ENCODE measurements around the gene LTBP3. TPM values are rescaled to one million over a fixed set of nuclear protein-coding genes. Genes with fewer than 3 reads are reported as not detected.

LTBP3 gene
- total and polyA plus RNA-seq, 2 of the 13 experiments (the other 11 are each of a cell fraction or from before 2014, with no cell fraction given), result 12.2 to 68.1 TPM

- TF ChIP-seq XRCC5 (optimal IDR thresholded peaks at IDR 0.05; ENCODE audit: low read length) (no peak), ZNF556 (CRISPR knock-in tag; IDR thresholded peaks at IDR 0.05; ENCODE audit: borderline replicate concordance) (no peak; the same call in 1 of the 2 replicates), ZBTB1 (CRISPR knock-in tag; IDR thresholded peaks at IDR 0.05; ENCODE audit: borderline replicate concordance) (no peak), ZNF292 (CRISPR knock-in tag; IDR thresholded peaks at IDR 0.05; ENCODE audit: borderline replicate concordance, low read depth) (no peak), SP4 (CRISPR knock-in tag; IDR thresholded peaks at IDR 0.05) (no peak), ZNF205 (CRISPR knock-in tag; IDR thresholded peaks at IDR 0.05) (no peak), GTF2F1 (IDR thresholded peaks at IDR 0.05; ENCODE audit: low read length) (no peak), ZNF674 (CRISPR knock-in tag; IDR thresholded peaks at IDR 0.05; ENCODE audit: low read depth) (no peak), ZNF446 (CRISPR knock-in tag; IDR thresholded peaks at IDR 0.05) (no peak), ZSCAN22 (CRISPR knock-in tag; IDR thresholded peaks at IDR 0.05) (no peak), HMG20B (CRISPR knock-in tag; conservative IDR thresholded peaks at IDR 0.05) (no peak), ZFP36L1 (CRISPR knock-in tag; IDR thresholded peaks at IDR 0.05) (no peak), NFATC3 (CRISPR knock-in tag; IDR thresholded peaks at IDR 0.05) (no peak), SNAPC2 (CRISPR knock-in tag; IDR thresholded peaks at IDR 0.05) (0 out of 2 replicates have a peak, but pooled peaks have one; percentile 35), DBP (CRISPR knock-in tag; IDR thresholded peaks at IDR 0.05; ENCODE audit: not compliant biosample characterization) (no peak), KDM5A (IDR thresholded peaks at IDR 0.05; ENCODE audit: borderline replicate concordance, low read length) (no peak), HIC2 (CRISPR knock-in tag; IDR thresholded peaks at IDR 0.05; ENCODE audit: low read depth) (no peak), MAX (IDR thresholded peaks at IDR 0.05) (peak; percentile 51; the same call in 1 of the 2 replicates), NR2F2 (IDR thresholded peaks at IDR 0.05; ENCODE audit: borderline replicate concordance, low read depth) (peak; percentile 66; the same call in 1 of the 2 replicates), TBP (CRISPR knock-in tag; IDR thresholded peaks at IDR 0.05) (no peak), ELF4 (CRISPR knock-in tag; IDR thresholded peaks at IDR 0.05; ENCODE audit: borderline replicate concordance) (no peak; the same call in 1 of the 2 replicates), TRAFD1 (CRISPR knock-in tag; IDR thresholded peaks at IDR 0.05; ENCODE audit: borderline replicate concordance) (no peak), SP1 (IDR thresholded peaks at IDR 0.05) (no peak), SP1 (CRISPR knock-in tag; IDR thresholded peaks at IDR 0.05) (0 out of 2 replicates have a peak, but pooled peaks have one; percentile 2), MAFK (conservative IDR thresholded peaks at IDR 0.05 in 1 of 2, IDR thresholded peaks at IDR 0.05 in 1 of 2; ENCODE audit: low read length in 2 of 2) (peak; percentile 11 to 13; a peak in 2 of 4 replicates), E2F5 (CRISPR knock-in tag; conservative IDR thresholded peaks at IDR 0.05) (no peak)
Observed at GRCh38 chr11:65489035-65489705, 69.0 kb downstream of the LTBP3 start (continued).
